GM19463 (cell line): Measurements from ENCODE around the gene NFATC3.
A peak's percentile ranks its signal among the peaks of the same experiment; 100 is the strongest.

ENCODE experiments used
- ATAC-seq: cut with Tn5 transposase; IDR thresholded peaks from one replicate; pipeline ENCODE4 v1.9.1; 2021; ENCODE audit warnings: mild to moderate bottlenecking, moderate library complexity; ENCODE audit not compliant: unreplicated experiment

Gene NFATC3

GRCh38 chr16:68229431-68230175 is 144.4 kb downstream of the NFATC3 start:
- no peak for ATAC-seq

GRCh38 chr16:68230176-68230571 is 145.0 kb downstream of the NFATC3 start:
- ATAC-seq, result no peak

- no peak for ATAC-seq
Observed at GRCh38 chr16:68230956-68231355, 145.8 kb downstream of the NFATC3 start.

GRCh38 chr16:68231384-68232136 is 146.4 kb downstream of the NFATC3 start:
- no peak for ATAC-seq

- no peak for ATAC-seq
Observed at GRCh38 chr16:68232335-68232734, 147.2 kb downstream of the NFATC3 start.

GRCh38 chr16:68233085-68233834 is 148.1 kb downstream of the NFATC3 start:
- no peak for ATAC-seq

GRCh38 chr16:68233835-68234187 is 148.6 kb downstream of the NFATC3 start:
- ATAC-seq, result no peak

- ATAC-seq, result no peak
Observed at GRCh38 chr16:68234188-68235107, 149.3 kb downstream of the NFATC3 start.

- no peak for ATAC-seq
Observed at GRCh38 chr16:68235108-68235886, 150.1 kb downstream of the NFATC3 start.

GRCh38 chr16:68235887-68236136 is 150.6 kb downstream of the NFATC3 start, which contains the start of gene ESRP2:
TSS of gene ESRP2 (minus strand) at chr16:68236127. CDS start at chr16:68236045, 82 bp downstream.
- ATAC-seq, result no peak

GRCh38 chr16:68236137-68236825 is 151.1 kb downstream of the NFATC3 start:
- no peak for ATAC-seq

- ATAC-seq, result no peak
Observed at GRCh38 chr16:68236826-68237242, 151.7 kb downstream of the NFATC3 start.

GRCh38 chr16:68237243-68238028 is 152.3 kb downstream of the NFATC3 start:
- peak; percentile 78 for ATAC-seq

- ATAC-seq, result peak; percentile 18
Observed at GRCh38 chr16:68238029-68238345, 152.8 kb downstream of the NFATC3 start.

- no peak for ATAC-seq
Observed at GRCh38 chr16:68242085-68242484, 156.9 kb downstream of the NFATC3 start.

GRCh38 chr16:68242926-68243858 is 158.0 kb downstream of the NFATC3 start:
- ATAC-seq, result no peak

GRCh38 chr16:68244481-68244902 is 159.3 kb downstream of the NFATC3 start:
- peak; percentile 5 for ATAC-seq
